ENCODE data around the gene POU6F2.

DNA sequence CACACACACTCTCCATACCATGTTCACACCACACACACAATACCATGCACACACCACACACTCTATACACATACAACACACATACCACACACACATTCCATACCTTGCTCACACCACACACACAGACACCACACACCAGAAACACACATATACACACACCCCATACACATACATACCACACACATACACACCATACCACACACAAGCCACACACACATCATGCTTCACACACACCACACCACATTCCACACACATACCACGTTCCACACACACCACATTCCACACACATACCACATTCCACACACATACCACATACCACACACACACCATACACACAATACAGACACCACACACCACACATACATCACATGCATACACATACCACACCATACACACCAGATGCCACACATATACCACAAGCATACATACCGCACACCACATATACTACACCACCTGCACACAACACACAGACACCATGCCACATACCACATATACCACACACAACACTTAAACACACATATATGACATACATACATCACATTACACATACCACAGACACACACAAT is 282.7 kb downstream of the POU6F2 start:
- TF ChIP-seq, protein P1, sequence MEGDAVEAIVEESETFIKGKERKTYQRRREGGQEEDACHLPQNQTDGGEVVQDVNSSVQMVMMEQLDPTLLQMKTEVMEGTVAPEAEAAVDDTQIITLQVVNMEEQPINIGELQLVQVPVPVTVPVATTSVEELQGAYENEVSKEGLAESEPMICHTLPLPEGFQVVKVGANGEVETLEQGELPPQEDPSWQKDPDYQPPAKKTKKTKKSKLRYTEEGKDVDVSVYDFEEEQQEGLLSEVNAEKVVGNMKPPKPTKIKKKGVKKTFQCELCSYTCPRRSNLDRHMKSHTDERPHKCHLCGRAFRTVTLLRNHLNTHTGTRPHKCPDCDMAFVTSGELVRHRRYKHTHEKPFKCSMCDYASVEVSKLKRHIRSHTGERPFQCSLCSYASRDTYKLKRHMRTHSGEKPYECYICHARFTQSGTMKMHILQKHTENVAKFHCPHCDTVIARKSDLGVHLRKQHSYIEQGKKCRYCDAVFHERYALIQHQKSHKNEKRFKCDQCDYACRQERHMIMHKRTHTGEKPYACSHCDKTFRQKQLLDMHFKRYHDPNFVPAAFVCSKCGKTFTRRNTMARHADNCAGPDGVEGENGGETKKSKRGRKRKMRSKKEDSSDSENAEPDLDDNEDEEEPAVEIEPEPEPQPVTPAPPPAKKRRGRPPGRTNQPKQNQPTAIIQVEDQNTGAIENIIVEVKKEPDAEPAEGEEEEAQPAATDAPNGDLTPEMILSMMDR (IDR thresholded peaks at IDR 0.05): no peak
- no peak for TF ChIP-seq POLR2A (IDR thresholded peaks at IDR 0.05)
